GM23338 (cell line): ENCODE measurements around the gene CPA1. TPM values are rescaled to one million over a fixed set of nuclear protein-coding genes. Genes with fewer than 3 reads are reported as not detected.
A peak's percentile ranks its signal among the peaks of the same experiment; 100 is the strongest.

ENCODE experiments used
- ATAC-seq: fragments of 200-7000 bp; cut with Tn5 transposase; 3 replicates; pipeline ENCODE4 v1.9.1; 2020
- DNase-seq: peaks from one replicate; pipeline ENCODE4 v3.0.0-alpha.2; 2015; ENCODE audit warnings: low spot score
- H2AFZ ChIP-seq: fragments of 200-600 bp; sonication (generic); 2 replicates; pipeline ENCODE4 v1.8.0; 2016; ENCODE audit warnings: antibody characterized with exemption, mild to moderate bottlenecking, moderate library complexity
- H3F3A ChIP-seq: fragments of 200-600 bp; sonication (generic); replicated peaks from 2 replicates; pipeline ENCODE4 v1.8.0; 2017; ENCODE audit warnings: antibody characterized with exemption, mixed run types, low read depth
- H3K27ac ChIP-seq: fragments of 200-600 bp; sonication (generic); 2 replicates; pipeline ENCODE4 v1.6.1; 2016; ENCODE audit warnings: low read depth
- H3K27me3 ChIP-seq: fragments of 200-600 bp; sonication (generic); 2 replicates; pipeline ENCODE4 v1.8.0; 2016; ENCODE audit warnings: mild to moderate bottlenecking, mixed run types, moderate library complexity; ENCODE audit not compliant: insufficient read depth
- H3K36me3 ChIP-seq: fragments of 200-600 bp; sonication (generic); 2 replicates; pipeline ENCODE4 v1.8.0; 2016; ENCODE audit warnings: mild to moderate bottlenecking; ENCODE audit not compliant: insufficient read depth
- H3K4me1 ChIP-seq: fragments of 200-600 bp; sonication (generic); 2 replicates; pipeline ENCODE4 v1.8.0; 2016; ENCODE audit warnings: mild to moderate bottlenecking, moderate library complexity; ENCODE audit not compliant: insufficient read depth
- H3K4me2 ChIP-seq: fragments of 200-600 bp; sonication (generic); 2 replicates; pipeline ENCODE4 v1.7.1; 2017; ENCODE audit warnings: mixed run types
- H3K4me3 ChIP-seq: fragments of 200-600 bp; sonication (generic); 2 replicates; pipeline ENCODE4 v1.6.1; 2016; ENCODE audit warnings: mixed run types
- H3K79me2 ChIP-seq: fragments of 200-600 bp; sonication (generic); replicated peaks from 2 replicates; pipeline ENCODE4 v1.8.0; 2017; ENCODE audit warnings: mild to moderate bottlenecking; ENCODE audit not compliant: insufficient read depth
- H3K9me2 ChIP-seq: fragments of 200-600 bp; sonication (generic); 2 replicates; pipeline ENCODE4 v1.8.0; 2017; ENCODE audit not compliant: insufficient read depth
- H4K20me1 ChIP-seq: fragments of 200-600 bp; sonication (generic); replicated peaks from 2 replicates; pipeline ENCODE4 v1.8.0; 2017; ENCODE audit warnings: mild to moderate bottlenecking; ENCODE audit not compliant: insufficient read depth
- H3K27ac Mint-ChIP-seq: 2 replicates; pipeline ENCODE4 v1.8.0; 2020; ENCODE audit warnings: inconsistent platforms, mild to moderate bottlenecking, moderate library complexity, mixed read lengths
- H3K27me3 Mint-ChIP-seq: 3 replicates; pipeline ENCODE4 v1.8.0; 2022; ENCODE audit warnings: low read depth, mild to moderate bottlenecking, moderate library complexity, mixed read lengths, inconsistent platforms; ENCODE audit not compliant: insufficient read depth, poor library complexity
- H3K36me3 Mint-ChIP-seq: 3 replicates; pipeline ENCODE4 v1.8.0; 2021; ENCODE audit warnings: low read depth, mild to moderate bottlenecking, inconsistent platforms, moderate library complexity, mixed read lengths
- H3K4me1 Mint-ChIP-seq: 3 replicates; pipeline ENCODE4 v1.8.0; 2020; ENCODE audit warnings: mild to moderate bottlenecking, inconsistent platforms, mixed read lengths
- H3K4me3 Mint-ChIP-seq: 3 replicates; pipeline ENCODE4 v1.8.0; 2021; ENCODE audit warnings: moderate library complexity, mild to moderate bottlenecking, inconsistent platforms, mixed read lengths
- H3K9me3 Mint-ChIP-seq: 3 replicates; pipeline ENCODE4 v1.8.0; 2020; ENCODE audit warnings: moderate library complexity, mild to moderate bottlenecking, inconsistent platforms, mixed read lengths
- ETS1 ChIP-seq: IDR thresholded peaks from 2 replicates; pipeline ENCODE4 v1.6.1; 2016; ENCODE audit warnings: antibody characterized with exemption
- EZH2phosphoT487 ChIP-seq: fragments of 200-600 bp; sonication (generic); IDR thresholded peaks from one replicate; pipeline ENCODE4 v1.8.1; 2018; ENCODE audit warnings: antibody characterized with exemption; ENCODE audit not compliant: unreplicated experiment
- JUNB ChIP-seq: IDR thresholded peaks from one replicate; pipeline ENCODE4 v1.6.1; 2016; ENCODE audit warnings: antibody characterized with exemption; ENCODE audit not compliant: unreplicated experiment
- NANOG ChIP-seq: IDR thresholded peaks from 2 replicates; pipeline ENCODE4 v1.6.1; 2016; ENCODE audit warnings: antibody characterized with exemption, borderline replicate concordance
- POLR2AphosphoS5 ChIP-seq: IDR thresholded peaks from 2 replicates; pipeline ENCODE4 v1.6.1; 2016; ENCODE audit warnings: antibody characterized with exemption, low read depth
- REST ChIP-seq: IDR thresholded peaks from one replicate; pipeline ENCODE4 v1.6.1; 2018; ENCODE audit warnings: antibody characterized with exemption; ENCODE audit not compliant: unreplicated experiment
- ZNF114 ChIP-seq: fragments of 250-450 bp; sonication (Bioruptor Pico); IDR thresholded peaks from 2 replicates; pipeline ENCODE4 v1.5.0; 2020; ENCODE audit warnings: mild to moderate bottlenecking, moderate library complexity
- ZNF331 ChIP-seq: fragments of 250-450 bp; sonication (Bioruptor Pico); IDR thresholded peaks from 2 replicates; pipeline ENCODE4 v1.5.0; 2020; ENCODE audit warnings: low read depth, mild to moderate bottlenecking, moderate library complexity
- polyA plus RNA-seq: library from polyadenylated mRNA; unstranded; fragments of >200 nt; fragmentation: Nextera tagmentation; extraction: Ambion mirVana; gene quantifications from 2 replicates; pipeline ENCODE4 v1.2.1, GENCODE V29; 2016
- total RNA-seq: library from RNA; depleted of rRNA; stranded (reverse); fragments of >200 nt; shearing (Covaris generic); gene quantifications from 2 replicates; pipeline ENCODE4 v1.2.3, GENCODE V29; 2014
- TF ChIP-seq, protein P1 (sequence below): fragments of 250-450 bp; sonication (Bioruptor Pico); IDR thresholded peaks from 2 replicates; pipeline ENCODE4 v1.5.0; 2020; ENCODE audit warnings: mild to moderate bottlenecking, moderate library complexity

Gene CPA1
- total and polyA plus RNA-seq, 2 experiments from 2014 or later = not detected

- no peak overlapping the region for H3K4me3 ChIP-seq
- H3K27me3 ChIP-seq = no peaks in the 10 kb centered on the region
- no peaks in the 10 kb centered on the region for H3K79me2 ChIP-seq
- no peaks in the 10 kb centered on the region for H3K36me3 ChIP-seq
- ATAC-seq = no peak
- H3K9me3 Mint-ChIP-seq = no peaks in the 10 kb centered on the region
- H3K27me3 Mint-ChIP-seq = peaks cover 2% of the 10 kb centered on the region
- H3K36me3 Mint-ChIP-seq = no peaks in the 10 kb centered on the region
- H3K27ac Mint-ChIP-seq = no peak overlapping the region
- no peak for DNase-seq
- TF ChIP-seq POLR2AphosphoS5 (no peak), ETS1 (no peak), ZNF114 (CRISPR knock-in tag) (no peak)
- TF ChIP-seq, protein P1, sequence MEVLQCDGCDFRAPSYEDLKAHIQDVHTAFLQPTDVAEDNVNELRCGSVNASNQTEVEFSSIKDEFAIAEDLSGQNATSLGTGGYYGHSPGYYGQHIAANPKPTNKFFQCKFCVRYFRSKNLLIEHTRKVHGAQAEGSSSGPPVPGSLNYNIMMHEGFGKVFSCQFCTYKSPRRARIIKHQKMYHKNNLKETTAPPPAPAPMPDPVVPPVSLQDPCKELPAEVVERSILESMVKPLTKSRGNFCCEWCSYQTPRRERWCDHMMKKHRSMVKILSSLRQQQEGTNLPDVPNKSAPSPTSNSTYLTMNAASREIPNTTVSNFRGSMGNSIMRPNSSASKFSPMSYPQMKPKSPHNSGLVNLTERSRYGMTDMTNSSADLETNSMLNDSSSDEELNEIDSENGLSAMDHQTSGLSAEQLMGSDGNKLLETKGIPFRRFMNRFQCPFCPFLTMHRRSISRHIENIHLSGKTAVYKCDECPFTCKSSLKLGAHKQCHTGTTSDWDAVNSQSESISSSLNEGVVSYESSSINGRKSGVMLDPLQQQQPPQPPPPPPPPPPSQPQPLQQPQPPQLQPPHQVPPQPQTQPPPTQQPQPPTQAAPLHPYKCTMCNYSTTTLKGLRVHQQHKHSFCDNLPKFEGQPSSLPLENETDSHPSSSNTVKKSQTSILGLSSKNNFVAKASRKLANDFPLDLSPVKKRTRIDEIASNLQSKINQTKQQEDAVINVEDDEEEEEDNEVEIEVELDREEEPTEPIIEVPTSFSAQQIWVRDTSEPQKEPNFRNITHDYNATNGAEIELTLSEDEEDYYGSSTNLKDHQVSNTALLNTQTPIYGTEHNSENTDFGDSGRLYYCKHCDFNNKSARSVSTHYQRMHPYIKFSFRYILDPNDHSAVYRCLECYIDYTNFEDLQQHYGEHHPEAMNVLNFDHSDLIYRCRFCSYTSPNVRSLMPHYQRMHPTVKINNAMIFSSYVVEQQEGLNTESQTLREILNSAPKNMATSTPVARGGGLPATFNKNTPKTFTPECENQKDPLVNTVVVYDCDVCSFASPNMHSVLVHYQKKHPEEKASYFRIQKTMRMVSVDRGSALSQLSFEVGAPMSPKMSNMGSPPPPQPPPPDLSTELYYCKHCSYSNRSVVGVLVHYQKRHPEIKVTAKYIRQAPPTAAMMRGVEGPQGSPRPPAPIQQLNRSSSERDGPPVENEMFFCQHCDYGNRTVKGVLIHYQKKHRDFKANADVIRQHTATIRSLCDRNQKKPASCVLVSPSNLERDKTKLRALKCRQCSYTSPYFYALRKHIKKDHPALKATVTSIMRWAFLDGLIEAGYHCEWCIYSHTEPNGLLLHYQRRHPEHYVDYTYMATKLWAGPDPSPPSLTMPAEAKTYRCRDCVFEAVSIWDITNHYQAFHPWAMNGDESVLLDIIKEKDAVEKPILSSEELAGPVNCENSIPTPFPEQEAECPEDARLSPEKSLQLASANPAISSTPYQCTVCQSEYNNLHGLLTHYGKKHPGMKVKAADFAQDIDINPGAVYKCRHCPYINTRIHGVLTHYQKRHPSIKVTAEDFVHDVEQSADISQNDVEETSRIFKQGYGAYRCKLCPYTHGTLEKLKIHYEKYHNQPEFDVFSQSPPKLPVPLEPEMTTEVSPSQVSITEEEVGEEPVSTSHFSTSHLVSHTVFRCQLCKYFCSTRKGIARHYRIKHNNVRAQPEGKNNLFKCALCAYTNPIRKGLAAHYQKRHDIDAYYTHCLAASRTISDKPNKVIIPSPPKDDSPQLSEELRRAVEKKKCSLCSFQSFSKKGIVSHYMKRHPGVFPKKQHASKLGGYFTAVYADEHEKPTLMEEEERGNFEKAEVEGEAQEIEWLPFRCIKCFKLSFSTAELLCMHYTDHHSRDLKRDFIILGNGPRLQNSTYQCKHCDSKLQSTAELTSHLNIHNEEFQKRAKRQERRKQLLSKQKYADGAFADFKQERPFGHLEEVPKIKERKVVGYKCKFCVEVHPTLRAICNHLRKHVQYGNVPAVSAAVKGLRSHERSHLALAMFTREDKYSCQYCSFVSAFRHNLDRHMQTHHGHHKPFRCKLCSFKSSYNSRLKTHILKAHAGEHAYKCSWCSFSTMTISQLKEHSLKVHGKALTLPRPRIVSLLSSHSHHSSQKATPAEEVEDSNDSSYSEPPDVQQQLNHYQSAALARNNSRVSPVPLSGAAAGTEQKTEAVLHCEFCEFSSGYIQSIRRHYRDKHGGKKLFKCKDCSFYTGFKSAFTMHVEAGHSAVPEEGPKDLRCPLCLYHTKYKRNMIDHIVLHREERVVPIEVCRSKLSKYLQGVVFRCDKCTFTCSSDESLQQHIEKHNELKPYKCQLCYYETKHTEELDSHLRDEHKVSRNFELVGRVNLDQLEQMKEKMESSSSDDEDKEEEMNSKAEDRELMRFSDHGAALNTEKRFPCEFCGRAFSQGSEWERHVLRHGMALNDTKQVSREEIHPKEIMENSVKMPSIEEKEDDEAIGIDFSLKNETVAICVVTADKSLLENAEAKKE (CRISPR knock-in tag) = no peak
- H3K4me2 ChIP-seq = no peak overlapping the region
- no peak overlapping the region for H3K4me3 Mint-ChIP-seq
- H3K27ac ChIP-seq = no peak overlapping the region
- peaks cover 8% of the 10 kb centered on the region for H3K9me2 ChIP-seq
- H4K20me1 ChIP-seq = no peaks in the 10 kb centered on the region
- H2AFZ ChIP-seq = no peak overlapping the region
- H3K4me1 ChIP-seq = peaks cover 16% of the 10 kb centered on the region
- peaks cover 17% of the 10 kb centered on the region for H3K4me1 Mint-ChIP-seq
- H3F3A ChIP-seq = no peaks in the 10 kb centered on the region
These were observed 46.0 kb upstream of the CPA1 start for GRCh38 chr7:130334274-130334673.

- H3K4me2 ChIP-seq = peak overlapping the region; percentile 68
- H3K36me3 ChIP-seq = no peaks in the 10 kb centered on the region
- no peak overlapping the region for H3K4me3 ChIP-seq
- H3K79me2 ChIP-seq = no peaks in the 10 kb centered on the region
- peaks cover 15% of the 10 kb centered on the region for H3K9me2 ChIP-seq
- peak overlapping the region; percentile 86 for H3K27ac Mint-ChIP-seq
- no peaks in the 10 kb centered on the region for H3K27me3 ChIP-seq
- no peaks in the 10 kb centered on the region for H3F3A ChIP-seq
- peak overlapping the region; percentile 30 for H2AFZ ChIP-seq
- ATAC-seq (peak; percentile 45), DNase-seq (no peak)
- peaks cover 18% of the 10 kb centered on the region for H3K4me1 Mint-ChIP-seq
- H3K36me3 Mint-ChIP-seq = no peaks in the 10 kb centered on the region
- no peaks in the 10 kb centered on the region for H4K20me1 ChIP-seq
- no peak overlapping the region for H3K4me3 Mint-ChIP-seq
- no peaks in the 10 kb centered on the region for H3K9me3 Mint-ChIP-seq
- H3K27ac ChIP-seq = no peak overlapping the region
- peaks cover 17% of the 10 kb centered on the region for H3K4me1 ChIP-seq
- H3K27me3 Mint-ChIP-seq = peaks cover 2% of the 10 kb centered on the region
- TF ChIP-seq POLR2AphosphoS5 (no peak), REST (no peak), NANOG (no peak), ZNF331 (CRISPR knock-in tag) (no peak), JUNB (no peak), ETS1 (no peak), ZNF114 (CRISPR knock-in tag) (no peak), EZH2phosphoT487 (no peak)
These were observed 42.8 kb upstream of the CPA1 start for GRCh38 chr7:130337410-130337971.
